ENCODE measurements around the gene CLECL1.
"Not testable (repeated sequence)": the region's sequence is repeated elsewhere in the genome, so short reads cannot be mapped to it uniquely, and the experiment has no call there.

CLECL1 gene

DNA sequence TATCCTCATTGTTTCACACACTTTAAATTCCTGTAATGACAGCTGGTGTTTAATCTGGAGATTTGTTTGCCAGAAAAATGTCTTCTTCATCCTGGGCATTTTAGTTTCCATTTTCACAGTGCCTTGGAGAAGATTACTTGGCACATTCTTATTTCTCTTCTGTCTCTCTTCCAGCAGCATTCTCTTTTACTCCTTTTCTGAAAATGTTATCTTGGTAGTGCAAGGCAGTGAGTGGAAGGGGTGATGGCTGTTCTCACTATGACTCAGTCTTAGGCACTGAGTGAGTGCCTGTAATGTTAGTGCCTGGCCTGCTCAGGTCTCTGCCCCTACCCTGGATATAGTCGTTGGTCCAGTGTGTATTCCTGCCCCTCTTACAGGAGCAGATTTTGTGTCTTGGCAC, 13.1 kb downstream of the CLECL1 start:
- H3K18ac ChIP-seq (ENCODE audit: low read length) = no peak overlapping the region
- no peaks in the 10 kb centered on the region for H3K79me1 ChIP-seq (ENCODE audit: low read length)
- no peak overlapping the region for H2BK5ac ChIP-seq (ENCODE audit: low read depth, low read length, poor library complexity)

GRCh38 chr12:9718968-9719367, 13.9 kb downstream of the CLECL1 start:
- H3K79me2 ChIP-seq (ENCODE audit: control insufficient read depth, insufficient read depth, low read length, poor library complexity) = no peaks in the 10 kb centered on the region
- peaks cover 0 to 2% of the 10 kb centered on the region in 2 experiments for H3K4me1 ChIP-seq (ENCODE audit: control insufficient read depth in 1 of 2, insufficient read depth in 2 of 2, low read length in 2 of 2)
- H4K12ac ChIP-seq (ENCODE audit: low read depth, low read length) = no peak overlapping the region
- no peak overlapping the region for H3K14ac ChIP-seq (ENCODE audit: low read length)
- no peak overlapping the region for H4K8ac ChIP-seq (ENCODE audit: low read depth, low read length)
- H3K4ac ChIP-seq (ENCODE audit: low read depth, low read length) = no peak overlapping the region
- no peak overlapping the region for H2BK12ac ChIP-seq (ENCODE audit: low read length)
- no peaks in the 10 kb centered on the region for H3K79me1 ChIP-seq (ENCODE audit: low read length)
- no peak overlapping the region for H3K27ac ChIP-seq (ENCODE audit: low read depth, low read length)
- no peaks in the 10 kb centered on the region for H3K36me3 ChIP-seq (ENCODE audit: control insufficient read depth in 1 of 2, insufficient read depth in 2 of 2, low read length in 2 of 2)
- H3K27me3 ChIP-seq (ENCODE audit: insufficient read depth, low read length) = no peaks in the 10 kb centered on the region
- WGBS (ENCODE audit: extremely low coverage, insufficient coverage, insufficient read length) = no CpG with 5 or more reads among the region's 7 CpGs
- no peaks in the 10 kb centered on the region for H3K9me3 ChIP-seq (ENCODE audit: insufficient read depth, low read depth, low read length)
- no peak overlapping the region for H4K91ac ChIP-seq (ENCODE audit: low read depth, low read length)
- no peak overlapping the region for H3K4me3 ChIP-seq (ENCODE audit: low read depth, low read length)
- no peak overlapping the region for H2BK120ac ChIP-seq (ENCODE audit: insufficient read depth, low read length, poor library complexity)
- H2AFZ ChIP-seq (ENCODE audit: insufficient read depth, low read length, poor library complexity) = no peak overlapping the region
- H3K23ac ChIP-seq (ENCODE audit: low read length) = no peak overlapping the region
- no peak overlapping the region for H2BK5ac ChIP-seq (ENCODE audit: low read depth, low read length, poor library complexity)
- DNase-seq = no peak
- H3K4me2 ChIP-seq (ENCODE audit: low read length) = no peak overlapping the region
- H2AK5ac ChIP-seq (ENCODE audit: low read length) = no peak overlapping the region
- no peak overlapping the region for H3K9ac ChIP-seq (ENCODE audit: low read length)
- H3K18ac ChIP-seq (ENCODE audit: low read length) = no peak overlapping the region

More for the DNA sequence above, 13.1 kb downstream of the CLECL1 start:
- H3K36me3 ChIP-seq (ENCODE audit: control insufficient read depth in 1 of 2, insufficient read depth in 2 of 2, low read length in 2 of 2) = no peaks in the 10 kb centered on the region
- no peaks in the 10 kb centered on the region for H3K27me3 ChIP-seq (ENCODE audit: insufficient read depth, low read length)
- no peak overlapping the region for H2BK12ac ChIP-seq (ENCODE audit: low read length)
- H3K4ac ChIP-seq (ENCODE audit: low read depth, low read length) = no peak overlapping the region
- no peak overlapping the region for H3K27ac ChIP-seq (ENCODE audit: low read depth, low read length)
- no peak overlapping the region for H3K14ac ChIP-seq (ENCODE audit: low read length)
- H2AK5ac ChIP-seq (ENCODE audit: low read length) = no peak overlapping the region
- no peak overlapping the region for H4K12ac ChIP-seq (ENCODE audit: low read depth, low read length)
- no peak overlapping the region for H4K91ac ChIP-seq (ENCODE audit: low read depth, low read length)
- H3K9ac ChIP-seq (ENCODE audit: low read length) = no peak overlapping the region
- no peak overlapping the region for H2BK120ac ChIP-seq (ENCODE audit: insufficient read depth, low read length, poor library complexity)
- no peak overlapping the region for H3K4me2 ChIP-seq (ENCODE audit: low read length)
- peak in 1 of 2 donors; percentile 55 for DNase-seq
- no peak overlapping the region for H4K8ac ChIP-seq (ENCODE audit: low read depth, low read length)
- H3K9me3 ChIP-seq (ENCODE audit: insufficient read depth, low read depth, low read length) = no peaks in the 10 kb centered on the region
- no CpG with 5 or more reads among the region's 1 CpG for WGBS (ENCODE audit: extremely low coverage, insufficient coverage, insufficient read length)
- H2AFZ ChIP-seq (ENCODE audit: insufficient read depth, low read length, poor library complexity) = no peak overlapping the region
- H3K4me1 ChIP-seq (ENCODE audit: control insufficient read depth in 1 of 2, insufficient read depth in 2 of 2, low read length in 2 of 2) = peaks cover 0 to 2% of the 10 kb centered on the region in 2 experiments
- no peaks in the 10 kb centered on the region for H3K79me2 ChIP-seq (ENCODE audit: control insufficient read depth, insufficient read depth, low read length, poor library complexity)
- no peak overlapping the region for H3K4me3 ChIP-seq (ENCODE audit: low read depth, low read length)
- H3K23ac ChIP-seq (ENCODE audit: low read length) = no peak overlapping the region

- Histone ChIP-seq H3K4me1 (ENCODE audit: control insufficient read depth in 1 of 2, insufficient read depth in 2 of 2, low read length in 2 of 2) (peaks cover 0 to 1% of the 10 kb centered on the region in 2 experiments), H3K27me3 (ENCODE audit: insufficient read depth, low read length) (no peaks in the 10 kb centered on the region), H3K14ac (ENCODE audit: low read length) (no peak overlapping the region), H3K4ac (ENCODE audit: low read depth, low read length) (no peak overlapping the region), H3K23ac (ENCODE audit: low read length) (no peak overlapping the region), H2AFZ (ENCODE audit: insufficient read depth, low read length, poor library complexity) (no peak overlapping the region), H3K9me3 (ENCODE audit: insufficient read depth, low read depth, low read length) (no peaks in the 10 kb centered on the region), H2BK5ac (ENCODE audit: low read depth, low read length, poor library complexity) (no peak overlapping the region), H3K79me1 (ENCODE audit: low read length) (no peaks in the 10 kb centered on the region), H4K91ac (ENCODE audit: low read depth, low read length) (no peak overlapping the region), H4K12ac (ENCODE audit: low read depth, low read length) (no peak overlapping the region), H3K4me3 (ENCODE audit: low read depth, low read length) (no peak overlapping the region), H3K36me3 (ENCODE audit: control insufficient read depth in 1 of 2, insufficient read depth in 2 of 2, low read length in 2 of 2) (no peaks in the 10 kb centered on the region), H4K8ac (ENCODE audit: low read depth, low read length) (no peak overlapping the region), H3K27ac (ENCODE audit: low read depth, low read length) (no peak overlapping the region), H2AK5ac (ENCODE audit: low read length) (no peak overlapping the region), H3K79me2 (ENCODE audit: control insufficient read depth, insufficient read depth, low read length, poor library complexity) (no peaks in the 10 kb centered on the region), H3K4me2 (ENCODE audit: low read length) (no peak overlapping the region), H2BK12ac (ENCODE audit: low read length) (no peak overlapping the region), H2BK120ac (ENCODE audit: insufficient read depth, low read length, poor library complexity) (no peak overlapping the region), H3K18ac (ENCODE audit: low read length) (no peak overlapping the region), H3K9ac (ENCODE audit: low read length) (no peak overlapping the region)
- no CpG with 5 or more reads among the region's 15 CpGs for WGBS (ENCODE audit: extremely low coverage, insufficient coverage, insufficient read length)
- no peak for DNase-seq
Measured at GRCh38 chr12:9717070-9717925, 15.6 kb downstream of the CLECL1 start.

- not testable (repeated sequence) for H3K9ac ChIP-seq (ENCODE audit: low read length); H3K9me3 ChIP-seq (ENCODE audit: insufficient read depth, low read depth, low read length); H3K4me3 ChIP-seq (ENCODE audit: low read depth, low read length); H3K36me3 ChIP-seq (ENCODE audit: control insufficient read depth in 1 of 2, insufficient read depth in 2 of 2, low read length in 2 of 2); H3K79me2 ChIP-seq (ENCODE audit: control insufficient read depth, insufficient read depth, low read length, poor library complexity); H4K8ac ChIP-seq (ENCODE audit: low read depth, low read length); H2BK120ac ChIP-seq (ENCODE audit: insufficient read depth, low read length, poor library complexity); H3K18ac ChIP-seq (ENCODE audit: low read length); H2BK12ac ChIP-seq (ENCODE audit: low read length); DNase-seq; H3K79me1 ChIP-seq (ENCODE audit: low read length); H3K27me3 ChIP-seq (ENCODE audit: insufficient read depth, low read length); H3K4ac ChIP-seq (ENCODE audit: low read depth, low read length); H3K27ac ChIP-seq (ENCODE audit: low read depth, low read length); H3K23ac ChIP-seq (ENCODE audit: low read length); H2BK5ac ChIP-seq (ENCODE audit: low read depth, low read length, poor library complexity); H4K91ac ChIP-seq (ENCODE audit: low read depth, low read length); H3K4me2 ChIP-seq (ENCODE audit: low read length); H4K12ac ChIP-seq (ENCODE audit: low read depth, low read length); H2AFZ ChIP-seq (ENCODE audit: insufficient read depth, low read length, poor library complexity); H3K14ac ChIP-seq (ENCODE audit: low read length); H3K4me1 ChIP-seq (ENCODE audit: control insufficient read depth in 1 of 2, insufficient read depth in 2 of 2, low read length in 2 of 2); H2AK5ac ChIP-seq (ENCODE audit: low read length)
- WGBS (ENCODE audit: extremely low coverage, insufficient coverage, insufficient read length) = no CpG with 5 or more reads among the region's 6 CpGs
Measured at GRCh38 chr12:9713032-9713558, 19.8 kb downstream of the CLECL1 start.
